Neural progenitor cell (in vitro differentiated cells): ENCODE results near the gene KCTD11.

ENCODE experiments used
- EZH2 ChIP-seq: fragments of 200-600 bp; sonication (generic); IDR thresholded peaks from 2 replicates; pipeline ENCODE4 v1.6.1; 2017; ENCODE audit warnings: antibody characterized with exemption, mild to moderate bottlenecking, moderate library complexity
- TF ChIP-seq, protein P1 (sequence below): fragments of 200-600 bp; sonication (generic); IDR thresholded peaks from 2 replicates; pipeline ENCODE4 v1.5.1; 2017; ENCODE audit warnings: antibody characterized with exemption, mild to moderate bottlenecking

GRCh38 chr17:7382901-7383300 is 30.9 kb downstream of the KCTD11 start:
- TF ChIP-seq, protein P1, sequence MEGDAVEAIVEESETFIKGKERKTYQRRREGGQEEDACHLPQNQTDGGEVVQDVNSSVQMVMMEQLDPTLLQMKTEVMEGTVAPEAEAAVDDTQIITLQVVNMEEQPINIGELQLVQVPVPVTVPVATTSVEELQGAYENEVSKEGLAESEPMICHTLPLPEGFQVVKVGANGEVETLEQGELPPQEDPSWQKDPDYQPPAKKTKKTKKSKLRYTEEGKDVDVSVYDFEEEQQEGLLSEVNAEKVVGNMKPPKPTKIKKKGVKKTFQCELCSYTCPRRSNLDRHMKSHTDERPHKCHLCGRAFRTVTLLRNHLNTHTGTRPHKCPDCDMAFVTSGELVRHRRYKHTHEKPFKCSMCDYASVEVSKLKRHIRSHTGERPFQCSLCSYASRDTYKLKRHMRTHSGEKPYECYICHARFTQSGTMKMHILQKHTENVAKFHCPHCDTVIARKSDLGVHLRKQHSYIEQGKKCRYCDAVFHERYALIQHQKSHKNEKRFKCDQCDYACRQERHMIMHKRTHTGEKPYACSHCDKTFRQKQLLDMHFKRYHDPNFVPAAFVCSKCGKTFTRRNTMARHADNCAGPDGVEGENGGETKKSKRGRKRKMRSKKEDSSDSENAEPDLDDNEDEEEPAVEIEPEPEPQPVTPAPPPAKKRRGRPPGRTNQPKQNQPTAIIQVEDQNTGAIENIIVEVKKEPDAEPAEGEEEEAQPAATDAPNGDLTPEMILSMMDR, result no peak
- TF ChIP-seq EZH2, result no peak
